Colonic mucosa (tissue), 4 donors: ENCODE measurements around the gene SCGN. TPM values are rescaled to one million over a fixed set of nuclear protein-coding genes. Genes with fewer than 3 reads are reported as not detected.

Source experiments
- DNase-seq: peaks from one replicate; pipeline ENCODE4 v3.0.0-alpha.2; 2020
- H3K27ac ChIP-seq: fragments of 200-600 bp; one replicate; pipeline ENCODE4 v1.8.0; 2021
- H3K27me3 ChIP-seq: fragments of 200-600 bp; one replicate; pipeline ENCODE4 v1.8.0; 2021
- H3K36me3 ChIP-seq: fragments of 200-600 bp; one replicate; pipeline ENCODE4 v1.8.0; 2021
- H3K4me1 ChIP-seq: fragments of 200-600 bp; one replicate; pipeline ENCODE4 v1.8.0; 2021; ENCODE audit warnings: mild to moderate bottlenecking
- H3K4me3 ChIP-seq: fragments of 200-600 bp; one replicate; pipeline ENCODE4 v1.8.0; 2021
- H3K9ac ChIP-seq, 2 donors: one replicate each; pipeline ENCODE4 v1.7.0; 2013; ENCODE audit warnings: control low read depth in 2 of 2, low read depth in 2 of 2, low read length in 2 of 2
- H3K9me3 ChIP-seq: fragments of 200-600 bp; one replicate; pipeline ENCODE4 v1.8.0; 2021
- CTCF ChIP-seq: fragments of 200-600 bp; IDR thresholded peaks from one replicate; pipeline ENCODE4 v1.8.0; 2022; ENCODE audit warnings: antibody characterized with exemption, mild to moderate bottlenecking
- intact Hi-C: fragments of 100-400 bp; cut with DNase I; formaldehyde crosslinking; loops from one replicate; pipeline ENCODE4 v1.14.1; 2022
- total RNA-seq, 2 donors: library from RNA; stranded (reverse); fragmentation: NEBNext Ultra II Directional in 1 of 2; extraction: Animal tissue kit (Norgen Biotek cat#: 25700) in 1 of 2; gene quantifications; one replicate each; pipeline ENCODE4 v1.2.1, GENCODE V29; 2021
- donor health status: healthy.
- donor health status: DM: no; HTN: no; CAD: no.
- donor health status: DM: no; HTN: no; CAD: no.

The SCGN gene
- total RNA-seq, 2 donors from 2014 or later, result 4.6 to 8.1 TPM

- Histone ChIP-seq H3K27ac (no peak overlapping the region), H3K9me3 (no peaks in the 10 kb centered on the region), H3K4me1 (no peaks in the 10 kb centered on the region), H3K27me3 (no peaks in the 10 kb centered on the region), H3K9ac (no peak overlapping the region), H3K36me3 (no peaks in the 10 kb centered on the region), H3K4me3 (no peak overlapping the region)
- TF ChIP-seq CTCF, result no peak
- no peak for DNase-seq
- intact Hi-C loops, result no loop called here
These were observed 39.3 kb upstream of the SCGN start for GRCh38 chr6:25612666-25613065.

GRCh38 chr6:25613415-25613814 lies 38.6 kb upstream of the SCGN start:
- TF ChIP-seq CTCF, result no peak
- H3K36me3 ChIP-seq, result no peaks in the 10 kb centered on the region
- DNase-seq, result no peak
- no peaks in the 10 kb centered on the region for H3K9me3 ChIP-seq
- H3K27me3 ChIP-seq, result no peaks in the 10 kb centered on the region
- H3K4me1 ChIP-seq, result no peaks in the 10 kb centered on the region
- H3K27ac ChIP-seq, result no peak overlapping the region
- intact Hi-C loops, result no loop called here
- H3K4me3 ChIP-seq, result no peak overlapping the region
- no peak overlapping the region for H3K9ac ChIP-seq

- H3K36me3 ChIP-seq, result no peaks in the 10 kb centered on the region
- no peak overlapping the region for H3K27ac ChIP-seq
- H3K4me1 ChIP-seq, result no peaks in the 10 kb centered on the region
- no peak overlapping the region for H3K9ac ChIP-seq
- intact Hi-C loops, result no loop called here
- H3K4me3 ChIP-seq, result no peak overlapping the region
- no peak for TF ChIP-seq CTCF
- H3K27me3 ChIP-seq, result no peaks in the 10 kb centered on the region
- DNase-seq, result no peak
- H3K9me3 ChIP-seq, result no peaks in the 10 kb centered on the region
These were observed 38.0 kb upstream of the SCGN start for GRCh38 chr6:25614052-25614451.

GRCh38 chr6:25615471-25615870 lies 36.5 kb upstream of the SCGN start:
- H3K36me3 ChIP-seq, result no peaks in the 10 kb centered on the region
- H3K9ac ChIP-seq, result no peak overlapping the region
- no peak overlapping the region for H3K27ac ChIP-seq
- intact Hi-C loops, result no loop called here
- TF ChIP-seq CTCF, result no peak
- no peak for DNase-seq
- H3K9me3 ChIP-seq, result no peaks in the 10 kb centered on the region
- no peaks in the 10 kb centered on the region for H3K27me3 ChIP-seq
- no peaks in the 10 kb centered on the region for H3K4me1 ChIP-seq
- no peak overlapping the region for H3K4me3 ChIP-seq

- no peak for DNase-seq
- no peak for TF ChIP-seq CTCF
- intact Hi-C loops, result no loop called here
These were observed 34.0 kb upstream of the SCGN start for GRCh38 chr6:25617997-25618396.

GRCh38 chr6:25619217-25619616 lies 32.8 kb upstream of the SCGN start:
- Histone ChIP-seq H3K27me3 (no peaks in the 10 kb centered on the region), H3K36me3 (no peaks in the 10 kb centered on the region), H3K9me3 (no peaks in the 10 kb centered on the region), H3K4me3 (no peak overlapping the region), H3K4me1 (no peaks in the 10 kb centered on the region), H3K9ac (no peak overlapping the region), H3K27ac (no peak overlapping the region)
- no peak for DNase-seq
- no peak for TF ChIP-seq CTCF
- intact Hi-C loops, result no loop called here

More at GRCh38 chr6:25617997-25618396, 34.0 kb upstream of the SCGN start:
- Histone ChIP-seq H3K9ac (no peak overlapping the region), H3K4me1 (no peaks in the 10 kb centered on the region), H3K4me3 (no peak overlapping the region), H3K9me3 (no peaks in the 10 kb centered on the region), H3K27me3 (no peaks in the 10 kb centered on the region), H3K36me3 (no peaks in the 10 kb centered on the region), H3K27ac (no peak overlapping the region)
